ENCODE data around the gene GFRA1.

The GFRA1 gene

DNA sequence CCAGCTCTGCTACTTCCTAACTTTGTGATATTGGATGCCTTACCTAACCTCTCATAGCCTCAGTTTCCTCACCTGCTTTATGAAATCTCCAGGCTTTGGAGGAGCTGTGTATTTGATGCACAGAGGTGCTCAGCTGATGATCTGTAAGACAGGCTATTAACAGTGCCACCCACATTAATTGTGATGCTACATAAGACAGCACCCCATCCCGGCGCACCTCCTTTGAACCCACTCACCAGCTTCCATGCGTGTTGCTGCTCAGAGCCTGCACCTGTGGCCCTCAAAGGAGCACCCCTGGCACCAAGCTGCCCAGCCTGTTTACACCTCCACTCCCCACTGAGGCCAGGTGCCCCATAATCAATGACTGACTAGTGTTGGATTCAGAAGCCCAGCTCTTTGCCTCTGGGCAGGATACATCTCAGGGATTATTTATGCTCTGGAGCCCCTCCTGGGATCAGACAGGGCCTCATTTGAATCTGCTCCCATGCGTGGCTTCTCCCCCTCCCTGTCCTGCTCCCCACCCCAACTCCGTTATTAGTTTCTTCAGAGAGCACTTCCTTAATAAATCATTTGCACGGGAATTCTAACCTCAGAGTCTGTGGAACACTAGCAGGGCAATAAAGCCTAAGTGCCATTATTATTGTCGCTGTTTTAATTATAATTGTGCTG lies 87.7 kb downstream of the GFRA1 start:
- no peak overlapping the region for H3K4me3 ChIP-seq (ENCODE audit: low read depth in 1 of 2, low read length in 2 of 2)
- H4K20me1 ChIP-seq (ENCODE audit: insufficient read depth, low read length), result no peaks in the 10 kb centered on the region
- DNase-seq, result no peak
- H3K9ac ChIP-seq (ENCODE audit: low read depth, low read length), result no peak overlapping the region
- H3K79me2 ChIP-seq (ENCODE audit: insufficient read depth, low read length), result no peaks in the 10 kb centered on the region
- ATAC-seq (ENCODE audit: insufficient read depth, low read depth), result no peak
- H3K36me3 ChIP-seq (ENCODE audit: insufficient read depth, low read length), result no peaks in the 10 kb centered on the region
- no peaks in the 10 kb centered on the region for H3K27me3 ChIP-seq (ENCODE audit: insufficient read depth, low read length, poor library complexity)
- H3K27ac ChIP-seq (ENCODE audit: low read length), result no peak overlapping the region
- H3K4me2 ChIP-seq (ENCODE audit: insufficient read depth, low read length), result no peak overlapping the region
- TF ChIP-seq, protein P1, sequence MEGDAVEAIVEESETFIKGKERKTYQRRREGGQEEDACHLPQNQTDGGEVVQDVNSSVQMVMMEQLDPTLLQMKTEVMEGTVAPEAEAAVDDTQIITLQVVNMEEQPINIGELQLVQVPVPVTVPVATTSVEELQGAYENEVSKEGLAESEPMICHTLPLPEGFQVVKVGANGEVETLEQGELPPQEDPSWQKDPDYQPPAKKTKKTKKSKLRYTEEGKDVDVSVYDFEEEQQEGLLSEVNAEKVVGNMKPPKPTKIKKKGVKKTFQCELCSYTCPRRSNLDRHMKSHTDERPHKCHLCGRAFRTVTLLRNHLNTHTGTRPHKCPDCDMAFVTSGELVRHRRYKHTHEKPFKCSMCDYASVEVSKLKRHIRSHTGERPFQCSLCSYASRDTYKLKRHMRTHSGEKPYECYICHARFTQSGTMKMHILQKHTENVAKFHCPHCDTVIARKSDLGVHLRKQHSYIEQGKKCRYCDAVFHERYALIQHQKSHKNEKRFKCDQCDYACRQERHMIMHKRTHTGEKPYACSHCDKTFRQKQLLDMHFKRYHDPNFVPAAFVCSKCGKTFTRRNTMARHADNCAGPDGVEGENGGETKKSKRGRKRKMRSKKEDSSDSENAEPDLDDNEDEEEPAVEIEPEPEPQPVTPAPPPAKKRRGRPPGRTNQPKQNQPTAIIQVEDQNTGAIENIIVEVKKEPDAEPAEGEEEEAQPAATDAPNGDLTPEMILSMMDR (IDR thresholded peaks at IDR 0.05; ENCODE audit: borderline replicate concordance, extremely low read depth, low read length, poor library complexity, severe bottlenecking), result no peak
- TF ChIP-seq EZH2 (IDR thresholded peaks at IDR 0.05; ENCODE audit: borderline replicate concordance, low read depth, low read length, severe bottlenecking), result no peak
- no peak overlapping the region for H2AFZ ChIP-seq (ENCODE audit: low read depth, low read length)
- no peaks in the 10 kb centered on the region for H3K4me1 ChIP-seq (ENCODE audit: insufficient read depth, low read length)
- H3K9me3 ChIP-seq (ENCODE audit: insufficient read depth, low read length, severe bottlenecking), result no peaks in the 10 kb centered on the region

- Histone ChIP-seq H3K4me2 (ENCODE audit: insufficient read depth, low read length) (no peak overlapping the region), H3K4me3 (ENCODE audit: low read depth in 1 of 2, low read length in 2 of 2) (no peak overlapping the region), H3K9ac (ENCODE audit: low read depth, low read length) (no peak overlapping the region), H3K4me1 (ENCODE audit: insufficient read depth, low read length) (no peaks in the 10 kb centered on the region), H3K36me3 (ENCODE audit: insufficient read depth, low read length) (no peaks in the 10 kb centered on the region), H3K79me2 (ENCODE audit: insufficient read depth, low read length) (no peaks in the 10 kb centered on the region), H3K27ac (ENCODE audit: low read length) (no peak overlapping the region), H4K20me1 (ENCODE audit: insufficient read depth, low read length) (no peaks in the 10 kb centered on the region), H2AFZ (ENCODE audit: low read depth, low read length) (no peak overlapping the region), H3K27me3 (ENCODE audit: insufficient read depth, low read length, poor library complexity) (no peaks in the 10 kb centered on the region), H3K9me3 (ENCODE audit: insufficient read depth, low read length, severe bottlenecking) (no peaks in the 10 kb centered on the region)
- ATAC-seq (ENCODE audit: insufficient read depth, low read depth), result no peak
- TF ChIP-seq, protein P1 (IDR thresholded peaks at IDR 0.05; ENCODE audit: borderline replicate concordance, extremely low read depth, low read length, poor library complexity, severe bottlenecking), result no peak
- no peak for TF ChIP-seq EZH2 (IDR thresholded peaks at IDR 0.05; ENCODE audit: borderline replicate concordance, low read depth, low read length, severe bottlenecking)
- DNase-seq, result no peak
These were observed 88.6 kb downstream of the GFRA1 start for GRCh38 chr10:116184512-116184794.

DNA sequence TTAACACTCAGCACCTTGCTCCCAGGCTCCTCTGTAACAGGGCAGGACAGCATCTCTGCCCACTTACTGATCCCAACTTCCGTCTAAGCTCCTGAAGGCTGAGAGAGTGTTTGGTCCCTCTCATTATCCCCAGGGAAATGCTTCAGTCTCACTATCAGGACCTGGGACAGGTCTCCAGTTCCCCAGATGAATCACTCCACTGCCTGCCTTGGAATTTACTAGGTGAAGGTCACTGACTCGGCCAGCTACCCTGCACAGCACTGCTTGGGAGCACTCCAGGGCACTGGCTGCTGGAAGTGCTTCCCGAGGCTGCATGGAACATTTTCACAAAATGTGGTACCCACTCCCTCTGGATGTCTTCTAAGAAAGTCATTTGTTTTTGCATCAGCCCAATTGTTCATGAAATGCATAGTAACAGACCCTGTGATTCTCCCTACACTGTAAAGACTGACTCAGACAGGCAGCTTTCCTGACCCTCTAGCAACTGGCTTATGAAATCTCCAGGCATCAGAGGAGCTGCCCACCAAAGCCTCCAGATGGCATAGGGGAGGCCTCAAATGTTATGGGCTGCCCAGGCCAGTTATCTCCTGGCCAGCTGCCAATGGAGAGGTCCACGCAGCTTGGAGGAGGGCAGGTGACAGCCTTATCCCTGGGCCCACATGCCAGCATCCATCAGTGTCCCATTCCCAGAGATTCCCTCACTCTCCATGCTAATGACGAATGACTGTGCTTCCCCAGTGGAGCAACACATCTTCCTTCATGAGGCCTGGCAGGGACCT lies 89.1 kb downstream of the GFRA1 start:
- Histone ChIP-seq H3K9me3 (ENCODE audit: insufficient read depth, low read length, severe bottlenecking) (no peaks in the 10 kb centered on the region), H3K36me3 (ENCODE audit: insufficient read depth, low read length) (no peaks in the 10 kb centered on the region), H3K27ac (ENCODE audit: low read length) (no peak overlapping the region), H2AFZ (ENCODE audit: low read depth, low read length) (no peak overlapping the region), H3K4me3 (ENCODE audit: low read depth in 1 of 2, low read length in 2 of 2) (no peak overlapping the region), H3K4me1 (ENCODE audit: insufficient read depth, low read length) (no peaks in the 10 kb centered on the region), H3K79me2 (ENCODE audit: insufficient read depth, low read length) (no peaks in the 10 kb centered on the region), H3K4me2 (ENCODE audit: insufficient read depth, low read length) (no peak overlapping the region), H3K27me3 (ENCODE audit: insufficient read depth, low read length, poor library complexity) (no peaks in the 10 kb centered on the region), H4K20me1 (ENCODE audit: insufficient read depth, low read length) (no peaks in the 10 kb centered on the region), H3K9ac (ENCODE audit: low read depth, low read length) (no peak overlapping the region)
- TF ChIP-seq, protein P1 (IDR thresholded peaks at IDR 0.05; ENCODE audit: borderline replicate concordance, extremely low read depth, low read length, poor library complexity, severe bottlenecking), result no peak
- no peak for TF ChIP-seq EZH2 (IDR thresholded peaks at IDR 0.05; ENCODE audit: borderline replicate concordance, low read depth, low read length, severe bottlenecking)
- no peak for DNase-seq
- no peak for ATAC-seq (ENCODE audit: insufficient read depth, low read depth)
